Prostate gland (tissue), 1 donor: ENCODE results near the gene SLC9A8.

Experiments used
- POLR2A ChIP-seq: fragments of 450-650 bp; IDR thresholded peaks from one replicate; pipeline ENCODE4 v1.6.1; 2016; ENCODE audit warnings: antibody characterized with exemption, mild to moderate bottlenecking
- POLR2AphosphoS5 ChIP-seq: sonication (generic); formaldehyde crosslinking; IDR thresholded peaks from one replicate; pipeline ENCODE4 v1.6.1; 2017; ENCODE audit warnings: antibody characterized with exemption

DNA sequence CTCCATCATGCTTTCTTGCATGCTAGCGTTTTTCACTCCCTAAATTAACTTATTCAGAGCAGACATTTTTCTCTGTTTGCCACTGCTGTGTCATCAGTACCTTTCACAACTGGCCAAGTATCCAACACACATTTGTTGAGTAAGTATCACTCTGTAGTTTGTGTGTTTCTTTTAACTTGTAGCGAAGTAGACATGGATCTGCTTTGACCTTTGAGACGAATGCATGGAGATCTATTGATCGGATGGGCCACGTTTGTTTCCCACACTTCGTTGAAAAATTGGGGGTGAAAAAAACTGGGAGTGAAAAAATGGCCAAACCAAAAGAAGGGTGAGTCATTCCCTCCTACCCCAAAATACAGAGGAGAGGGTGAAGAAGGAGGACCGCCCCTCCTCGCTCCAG, 12.9 kb upstream of the SLC9A8 start:
- TF ChIP-seq POLR2AphosphoS5 (no peak), POLR2A (no peak)
